GM12878 (cell line): ENCODE data around the gene RNPS1.

Experiments
- BMI1 ChIP-seq: fragments of 450-650 bp; IDR thresholded peaks from 2 replicates; pipeline ENCODE4 v1.6.1; 2016; ENCODE audit warnings: mild to moderate bottlenecking, moderate library complexity, borderline replicate concordance
- CEBPZ ChIP-seq: fragments of 150-350 bp; IDR thresholded peaks from 2 replicates; pipeline ENCODE4 v1.6.1; 2016; ENCODE audit warnings: low read depth, low read length
- CREM ChIP-seq: IDR thresholded peaks from 2 replicates; pipeline ENCODE4 v1.6.1; 2014; ENCODE audit warnings: antibody characterized with exemption, low read depth
- CTCF ChIP-seq, 3 experiments: IDR thresholded peaks in 2 of 3; conservative IDR thresholded peaks in 1 of 3; 2 replicates each; pipeline ENCODE4 v1.5.1; 2011; ENCODE audit warnings: low read depth in 3 of 3, low read length in 3 of 3, mild to moderate bottlenecking in 3 of 3, control low read depth in 2 of 3, moderate library complexity in 2 of 3, inconsistent platforms in 1 of 3, mixed read lengths in 1 of 3; ENCODE audit not compliant: control insufficient read depth in 2 of 3, insufficient read depth in 1 of 3; ENCODE audit errors: extremely low read depth in 1 of 3
- MEF2A ChIP-seq: IDR thresholded peaks from 2 replicates; pipeline ENCODE4 v1.6.1; 2011; ENCODE audit warnings: low read depth, mild to moderate bottlenecking, low read length, moderate library complexity; ENCODE audit not compliant: insufficient read depth
- POLR2AphosphoS5 ChIP-seq: IDR thresholded peaks from 2 replicates; pipeline ENCODE4 v1.6.1; 2011; ENCODE audit warnings: mild to moderate bottlenecking, low read length, inconsistent platforms
- RFX5 ChIP-seq: IDR thresholded peaks from 2 replicates; pipeline ENCODE4 v1.6.1; 2011; ENCODE audit warnings: low read depth, low read length, improper control_type of control experiment
- SRF ChIP-seq, 2 experiments: IDR thresholded peaks; 2 replicates each; pipeline ENCODE4 v1.6.1; 2011; ENCODE audit warnings: low read depth in 2 of 2, low read length in 2 of 2, mild to moderate bottlenecking in 1 of 2, moderate library complexity in 1 of 2
- USF2 ChIP-seq: IDR thresholded peaks from 2 replicates; pipeline ENCODE4 v1.6.1; 2011; ENCODE audit warnings: low read depth, low read length, improper control_type of control experiment, borderline replicate concordance

GRCh38 chr16:2257726-2258125 lies 10.2 kb downstream of the RNPS1 start:
- TF ChIP-seq USF2, result no peak
- TF ChIP-seq SRF (IDR thresholded peaks at IDR 0.05; ENCODE audit: low read depth in 2 of 2, low read length in 2 of 2), result no peak
- no peak for TF ChIP-seq RFX5
- no peak for TF ChIP-seq POLR2AphosphoS5
- TF ChIP-seq CEBPZ, result no peak
- TF ChIP-seq BMI1, result no peak
- no peak for TF ChIP-seq CTCF (IDR thresholded peaks at IDR 0.05 in 2 of 3, conservative IDR thresholded peaks at IDR 0.05 in 1 of 3; ENCODE audit: control insufficient read depth in 2 of 3, extremely low read depth in 1 of 3, insufficient read depth in 1 of 3, low read depth in 3 of 3, low read length in 3 of 3)
- TF ChIP-seq CREM, result no peak
- TF ChIP-seq MEF2A, result no peak
